Aorta (tissue), 5 donors: ENCODE results near the gene TYROBP. TPM values are rescaled to one million over a fixed set of nuclear protein-coding genes. Genes with fewer than 3 reads are reported as not detected.

Experiments
- ATAC-seq: fragments of 200-7000 bp; cut with Tn5 transposase; one replicate; pipeline ENCODE4 v1.9.1; 2022; ENCODE audit warnings: moderate library complexity; ENCODE audit not compliant: low FRiP score
- DNase-seq, 2 donors: peaks; one replicate each; pipeline ENCODE4 v3.0.0-alpha.2; 2020
- H3K27ac ChIP-seq, 2 donors: one replicate each; pipeline ENCODE4 v1.5.1; 2013; ENCODE audit warnings: low read length in 2 of 2, mild to moderate bottlenecking in 2 of 2, moderate library complexity in 2 of 2, control low read depth in 1 of 2, inconsistent platforms in 1 of 2, low read depth in 1 of 2
- H3K27me3 ChIP-seq, 2 donors: one replicate each; pipeline ENCODE4 v1.6.1; 2013; ENCODE audit warnings: control low read depth in 1 of 2, low read length in 1 of 2, mild to moderate bottlenecking in 1 of 2, moderate library complexity in 1 of 2; ENCODE audit not compliant: insufficient read depth in 2 of 2, control insufficient read depth in 1 of 2
- H3K36me3 ChIP-seq, 2 donors: one replicate each; pipeline ENCODE4 v1.6.1; 2013; ENCODE audit warnings: control low read depth in 1 of 2, low read length in 1 of 2, mild to moderate bottlenecking in 1 of 2; ENCODE audit not compliant: insufficient read depth in 2 of 2, control insufficient read depth in 1 of 2
- H3K4me1 ChIP-seq, 2 donors: one replicate each; pipeline ENCODE4 v1.6.1; 2013; ENCODE audit warnings: low read length in 2 of 2, control low read depth in 1 of 2, mild to moderate bottlenecking in 1 of 2, moderate library complexity in 1 of 2; ENCODE audit not compliant: insufficient read depth in 2 of 2, control insufficient read depth in 1 of 2
- H3K4me3 ChIP-seq, 2 donors: one replicate each; pipeline ENCODE4 v1.5.1; 2013; ENCODE audit warnings: low read length in 2 of 2, control low read depth in 1 of 2, mild to moderate bottlenecking in 1 of 2
- H3K9me3 ChIP-seq: one replicate; pipeline ENCODE4 v1.6.1; 2013; ENCODE audit warnings: mild to moderate bottlenecking, low read length; ENCODE audit not compliant: control insufficient read depth
- WGBS, 2 donors: extraction: QIAGEN DNeasy Blood & Tissue Kit; methylation state at CpG; one replicate each; pipeline ENCODE4 v1.1.7; 2013; 5-methylcytosine and 5-hydroxymethylcytosine counted together
- intact Hi-C, 2 donors: fragments of 100-400 bp; cut with DNase I; formaldehyde crosslinking; loops; one replicate each; pipeline versions ENCODE4 v1.14.2 to v1.15.0; 2022
- polyA plus RNA-seq, 2 donors: library from polyadenylated mRNA; stranded (reverse); fragments of 200-250 nt; gene quantifications; one replicate each; pipeline ENCODE4 v1.2.3, GENCODE V29; 2013
- total RNA-seq, 2 donors: library from RNA; stranded (reverse); fragmentation: NEBNext Ultra II Directional; extraction: Animal tissue kit (Norgen Biotek cat#: 25700); gene quantifications; one replicate each; pipeline ENCODE4 v1.2.1, GENCODE V29; 2021
- donor health status: healthy with polysubstance abuse.
- donor health status: Bipolar disorder and iron deficiency.
- donor health status: DM: no; HTN: no; CAD: no.
- donor health status: DM: no; HTN: no; CAD: no.
- donor health status: DM: yes; HTN: yes; CAD: no.

Gene TYROBP
- total and polyA plus RNA-seq, 4 donors: 48.8 to 327 (median 108) TPM

- no peaks in the 10 kb centered on the region for H3K4me1 ChIP-seq
- no peaks in the 10 kb centered on the region for H3K27me3 ChIP-seq
- H3K36me3 ChIP-seq: no peaks in the 10 kb centered on the region
- DNase-seq (no peak), ATAC-seq (no peak)
- no peak overlapping the region for H3K4me3 ChIP-seq
- H3K27ac ChIP-seq: no peak overlapping the region
- 76 to 78% methylated on average over 6 of the region's 6 CpGs for WGBS, 2 donors
- intact Hi-C loops: no loop called here
- no peaks in the 10 kb centered on the region for H3K9me3 ChIP-seq
These were observed 2.8 kb downstream of the TYROBP start for GRCh38 chr19:35905178-35905727.

DNA sequence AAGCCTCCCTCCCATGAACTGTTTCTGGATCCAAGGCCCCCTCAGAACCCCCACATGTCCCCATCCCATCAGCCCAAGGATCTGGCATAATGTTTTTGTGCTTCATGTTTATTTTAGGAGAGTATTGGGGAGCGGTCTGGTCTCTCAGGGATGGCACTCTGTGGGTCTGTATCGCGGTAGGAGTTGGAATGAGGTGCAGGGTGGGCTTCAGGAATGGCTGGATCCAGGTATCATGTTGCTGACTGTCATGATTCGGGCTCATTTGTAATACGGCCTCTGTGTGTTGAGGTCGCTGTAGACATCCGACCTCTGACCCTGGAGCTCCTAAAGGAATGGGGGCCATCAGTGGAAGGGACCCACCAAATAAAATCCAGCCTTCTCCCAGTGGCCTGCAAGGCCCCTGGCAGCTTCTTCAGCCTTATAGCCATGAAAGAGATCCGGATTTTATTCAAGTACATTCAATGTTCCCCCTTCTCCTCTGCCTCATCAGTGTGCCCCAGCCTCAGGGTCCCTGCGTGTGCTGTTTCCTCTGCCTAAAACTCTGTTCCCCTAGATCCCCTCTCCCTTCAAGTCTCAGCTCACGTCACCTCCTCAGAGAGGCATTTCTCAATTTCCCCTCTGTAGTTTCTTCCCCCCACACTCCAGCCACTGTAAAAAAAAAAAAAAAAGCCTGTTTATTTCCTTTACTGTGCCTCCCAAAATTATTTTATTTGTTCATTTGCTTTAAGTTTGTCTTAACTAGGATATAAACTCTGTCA, 3.6 kb downstream of the TYROBP start:
- intact Hi-C loops: no loop called here
- Histone ChIP-seq H3K9me3 (no peaks in the 10 kb centered on the region), H3K27ac (no peak overlapping the region), H3K27me3 (no peaks in the 10 kb centered on the region), H3K36me3 (no peaks in the 10 kb centered on the region), H3K4me3 (no peak overlapping the region), H3K4me1 (no peaks in the 10 kb centered on the region)
- 86 to 88% methylated on average over 10 of the region's 10 CpGs for whole genome bisulfite sequencing, 2 donors
- ATAC-seq (no peak), DNase-seq (no peak)

- no peaks in the 10 kb centered on the region for H3K36me3 ChIP-seq
- H3K4me1 ChIP-seq: no peaks in the 10 kb centered on the region
- DNase-seq (peak; percentile 86 to 93), ATAC-seq (no peak)
- intact Hi-C loops: no loop called here
- H3K9me3 ChIP-seq: no peaks in the 10 kb centered on the region
- no peak overlapping the region for H3K4me3 ChIP-seq
- no peaks in the 10 kb centered on the region for H3K27me3 ChIP-seq
- 2 to 3% methylated on average over 20 to 24 of the region's 24 CpGs for WGBS, 2 donors
- H3K27ac ChIP-seq: no peak overlapping the region
These were observed 4.4 kb downstream of the TYROBP start for GRCh38 chr19:35903550-35904179.

GRCh38 chr19:35902870-35903475, 5.1 kb downstream of the TYROBP start:
- ATAC-seq (no peak), DNase-seq (no peak)
- Histone ChIP-seq H3K4me3 (no peak overlapping the region), H3K9me3 (no peaks in the 10 kb centered on the region), H3K27ac (no peak overlapping the region), H3K27me3 (no peaks in the 10 kb centered on the region), H3K36me3 (no peaks in the 10 kb centered on the region), H3K4me1 (no peaks in the 10 kb centered on the region)
- 70 to 72% methylated on average over 10 of the region's 10 CpGs for WGBS, 2 donors
- intact Hi-C loops: no loop called here

- Histone ChIP-seq H3K36me3 (no peaks in the 10 kb centered on the region), H3K27me3 (no peaks in the 10 kb centered on the region), H3K27ac (no peak within 1 kb of the TSS), H3K9me3 (no peaks in the 10 kb centered on the region), H3K4me3 (no peak within 1 kb of the TSS), H3K4me1 (no peaks in the 10 kb centered on the region)
- intact Hi-C loops: loop anchor here in 1 of 2 donors (2.0 kb wide), 1 partner anchor 29 kb away; no protein-coding TSS in a partner anchor
- ATAC-seq (no peak), DNase-seq (peak in 1 of 2 donors; percentile 69)
- WGBS, 2 donors: 66 to 70% methylated on average over 6 of the region's 6 CpGs
These were observed 6.0 kb downstream of the TYROBP start, which contains the start of gene HCST for GRCh38 chr19:35901854-35902661. TSS of gene HCST (plus strand) at chr19:35902529. CDS start at chr19:35902594, 65 bp downstream.

DNA sequence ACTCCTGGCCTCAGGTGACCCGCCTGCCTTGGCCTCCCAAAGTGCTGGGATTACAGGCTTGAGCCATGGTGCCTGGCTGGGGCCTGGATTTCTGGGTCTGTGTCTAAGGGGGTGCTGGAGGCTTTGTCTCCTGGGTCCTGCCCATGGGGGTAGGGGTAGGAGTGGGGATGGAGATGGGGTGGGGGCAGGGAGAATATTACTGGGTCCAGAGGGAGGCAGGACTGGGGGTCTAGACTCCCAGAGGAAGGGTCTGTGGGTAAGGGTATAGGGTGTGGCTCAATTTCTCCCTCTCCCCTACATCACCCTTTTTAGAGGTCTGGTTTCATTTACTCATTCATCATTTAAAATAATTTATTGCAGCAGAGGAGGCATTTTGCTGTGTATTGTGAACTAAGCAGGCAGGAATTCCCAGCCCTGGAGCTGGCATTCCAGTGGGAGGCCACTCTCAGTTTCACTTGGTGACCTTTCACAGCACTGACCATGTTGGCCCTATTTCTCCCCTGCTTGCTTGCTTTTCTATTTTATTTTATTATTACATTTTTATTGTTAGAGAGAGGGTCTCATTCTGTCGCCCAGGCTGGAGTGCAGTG, 6.9 kb downstream of the TYROBP start:
- H3K36me3 ChIP-seq: no peaks in the 10 kb centered on the region
- no peak overlapping the region for H3K4me3 ChIP-seq
- H3K4me1 ChIP-seq: no peaks in the 10 kb centered on the region
- WGBS, 2 donors: 68 to 76% methylated on average over 2 of the region's 2 CpGs
- DNase-seq (no peak), ATAC-seq (no peak)
- no peak overlapping the region for H3K27ac ChIP-seq
- intact Hi-C loops: loop anchor here in 1 of 2 donors (2.0 kb wide), 1 partner anchor 30 kb away; no protein-coding TSS in a partner anchor
- H3K9me3 ChIP-seq: no peaks in the 10 kb centered on the region
- no peaks in the 10 kb centered on the region for H3K27me3 ChIP-seq

- peak; percentile 87 for ATAC-seq
- Histone ChIP-seq H3K27ac (no peak overlapping the region), H3K36me3 (no peaks in the 10 kb centered on the region), H3K4me1 (no peaks in the 10 kb centered on the region), H3K4me3 (peak overlapping the region; percentile 39 to 74), H3K9me3 (no peaks in the 10 kb centered on the region), H3K27me3 (no peaks in the 10 kb centered on the region)
- 0 to 1% methylated on average over 27 to 42 of the region's 43 CpGs for WGBS, 2 donors
- peak; percentile 90 to 93 for DNase-seq
- intact Hi-C loops: loop anchor here in 1 of 2 donors (2.0 kb wide), 1 partner anchor 31 kb away; no protein-coding TSS in a partner anchor
These were observed 8.4 kb downstream of the TYROBP start for GRCh38 chr19:35899547-35900214.
